Forelimb muscle (tissue), 1 donor: ENCODE measurements around the gene SNTB2. TPM values are rescaled to one million over a fixed set of nuclear protein-coding genes. Genes with fewer than 3 reads are reported as not detected.
"Not testable (repeated sequence)": the region's sequence is repeated elsewhere in the genome, so short reads cannot be mapped to it uniquely, and the experiment has no call there.

Source experiments
- DNase-seq: peaks from one replicate; pipeline ENCODE4 v3.0.0-alpha.2; 2013; ENCODE audit warnings: low read depth
- polyA plus RNA-seq: library from polyadenylated mRNA; unstranded; fragments of 120-200 nt; gene quantifications from one replicate; pipeline ENCODE4 v1.2.1, GENCODE V29; 2013; ENCODE audit not compliant: insufficient read length

Gene SNTB2
- polyA plus RNA-seq, 1 donor = 13.4 TPM

DNA sequence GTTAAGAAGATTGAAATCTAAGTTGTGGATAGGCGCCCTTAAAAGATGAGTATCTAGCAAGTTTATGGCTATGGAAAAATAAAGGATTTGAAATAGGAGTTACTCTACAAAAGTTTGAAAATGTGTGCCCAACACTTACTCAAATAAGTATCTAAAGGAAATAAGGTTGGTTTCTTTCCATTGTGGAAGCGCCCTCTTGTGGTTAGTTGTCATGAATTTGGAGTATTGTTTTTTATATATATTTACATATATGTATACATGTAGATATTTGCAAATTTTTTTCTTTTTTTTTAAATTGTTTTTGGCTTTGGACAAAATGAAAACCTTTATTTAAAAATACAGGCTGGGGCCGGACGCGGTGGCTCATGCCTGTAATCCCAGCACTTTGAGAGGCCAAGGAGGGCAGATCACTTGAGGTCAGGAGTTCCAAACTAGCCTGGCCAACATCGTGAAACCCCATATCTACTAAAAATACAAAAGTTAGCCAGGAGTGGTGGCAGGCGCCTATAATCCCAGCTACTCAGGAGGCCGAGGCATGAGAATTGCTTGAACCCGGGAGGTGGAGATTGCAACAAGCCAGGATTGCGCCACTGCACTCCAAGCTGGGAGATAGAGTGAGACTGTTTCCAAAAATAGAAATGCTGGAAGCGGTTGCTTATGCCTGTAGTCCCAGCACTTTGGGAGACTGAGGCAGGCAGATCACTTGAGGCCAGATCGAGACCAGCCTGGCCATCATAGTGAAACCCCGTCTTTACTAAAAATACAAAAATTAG is 100.2 kb downstream of the SNTB2 start:
- DNase-seq = peak; percentile 66

DNA sequence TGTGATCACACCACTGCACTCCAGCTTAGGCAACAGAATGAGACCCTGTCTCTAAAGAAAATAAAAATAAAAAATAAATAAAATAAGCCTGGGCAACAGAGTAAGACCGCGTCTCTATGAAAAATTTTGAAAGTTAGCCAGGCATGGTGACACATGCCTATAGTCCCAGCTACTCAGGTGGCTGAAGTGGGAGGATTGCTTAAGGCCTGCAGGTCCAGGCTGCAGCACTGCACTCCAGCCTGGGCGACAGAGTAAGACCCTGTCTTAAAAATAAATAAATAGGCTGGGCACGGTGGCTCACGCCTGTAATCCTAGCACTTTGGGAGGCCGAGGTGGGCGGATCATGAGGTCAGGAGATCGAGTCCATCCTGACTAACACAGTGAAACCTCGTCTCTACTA is 104.7 kb downstream of the SNTB2 start:
- DNase-seq = not testable (repeated sequence)

DNA sequence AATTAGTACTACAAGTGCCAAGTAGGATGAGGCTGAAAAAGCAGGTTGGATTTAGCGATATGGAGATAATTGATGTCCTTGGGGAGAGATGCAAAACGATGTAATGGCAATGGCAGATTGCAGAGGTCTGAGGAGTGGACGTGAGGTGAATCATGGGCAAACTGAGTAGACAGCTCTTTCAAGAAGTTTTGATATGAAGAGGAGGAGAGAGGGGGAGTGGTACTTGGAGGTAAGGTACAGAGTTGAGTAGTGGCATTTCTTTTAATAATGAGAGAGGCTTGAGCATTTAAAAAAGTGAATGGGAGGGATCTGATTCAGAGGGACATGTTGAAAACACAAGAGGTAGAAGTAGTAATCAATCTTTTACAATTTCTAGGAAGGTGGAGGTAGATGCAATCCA is 106.4 kb downstream of the SNTB2 start:
- no peak for DNase-seq

GRCh38 chr16:69294051-69294450 is 107.1 kb downstream of the SNTB2 start:
- DNase-seq = no peak

DNA sequence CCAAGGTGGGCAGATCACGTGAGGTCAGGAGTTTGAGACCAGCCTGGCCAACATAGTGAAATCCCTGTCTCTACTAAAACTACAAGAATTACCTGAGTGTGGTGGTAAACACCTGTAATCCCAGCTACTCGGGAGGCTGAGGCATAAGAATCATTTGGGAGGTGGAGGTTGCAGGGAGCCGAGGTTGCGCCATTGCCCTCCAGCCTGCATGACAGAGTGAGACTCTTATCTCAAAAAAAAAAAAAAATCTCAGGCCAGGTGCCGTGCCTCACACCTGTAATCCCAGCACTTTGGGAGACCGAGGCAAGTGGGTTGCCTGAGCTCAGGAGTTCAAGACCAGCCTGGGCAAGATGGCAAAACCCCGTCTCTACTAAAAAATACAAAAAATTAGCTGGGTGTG is 109.8 kb downstream of the SNTB2 start:
- not testable (repeated sequence) for DNase-seq

GRCh38 chr16:69298261-69298660 is 111.3 kb downstream of the SNTB2 start:
- no peak for DNase-seq

DNA sequence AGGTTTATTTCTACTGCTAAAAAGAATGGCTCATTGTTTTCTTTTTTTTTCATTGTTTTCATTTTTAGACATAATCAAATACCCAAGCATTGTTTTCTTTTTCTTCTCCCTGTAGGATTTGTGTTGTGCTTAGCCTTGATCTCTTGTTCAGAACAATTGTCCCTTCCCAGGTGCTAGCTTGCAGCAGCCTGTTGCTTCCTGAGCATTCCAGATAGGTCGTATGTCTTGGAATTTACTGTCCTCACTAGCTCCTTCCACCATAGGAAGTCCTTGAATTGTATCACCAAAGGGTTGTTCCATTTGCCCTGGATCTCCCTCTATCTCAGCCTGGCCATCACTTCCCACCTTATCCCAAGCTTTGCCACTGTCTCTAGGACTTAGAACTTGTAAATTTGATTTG is 114.2 kb downstream of the SNTB2 start:
- DNase-seq = no peak

DNA sequence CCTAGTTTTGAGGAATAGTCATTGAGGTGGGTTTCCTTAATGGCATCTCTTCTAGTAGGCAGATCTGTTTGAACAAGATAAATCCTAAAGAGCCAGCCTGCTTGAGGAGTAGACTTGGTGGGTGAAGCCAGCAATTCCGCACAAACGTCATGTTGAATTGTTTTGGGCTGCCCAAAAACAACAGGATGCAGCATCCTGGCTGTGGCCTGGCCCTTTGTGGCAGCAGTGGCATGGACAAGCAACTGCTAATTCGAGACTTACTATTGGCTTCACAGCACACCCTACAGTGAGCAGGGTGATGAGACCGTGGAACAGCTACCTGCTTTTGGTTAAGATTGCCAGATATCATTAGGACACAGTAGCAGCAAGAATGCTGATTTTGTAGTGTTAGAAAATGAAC is 114.9 kb downstream of the SNTB2 start:
- DNase-seq = no peak

GRCh38 chr16:69302301-69302700 is 115.3 kb downstream of the SNTB2 start:
- no peak for DNase-seq

DNA sequence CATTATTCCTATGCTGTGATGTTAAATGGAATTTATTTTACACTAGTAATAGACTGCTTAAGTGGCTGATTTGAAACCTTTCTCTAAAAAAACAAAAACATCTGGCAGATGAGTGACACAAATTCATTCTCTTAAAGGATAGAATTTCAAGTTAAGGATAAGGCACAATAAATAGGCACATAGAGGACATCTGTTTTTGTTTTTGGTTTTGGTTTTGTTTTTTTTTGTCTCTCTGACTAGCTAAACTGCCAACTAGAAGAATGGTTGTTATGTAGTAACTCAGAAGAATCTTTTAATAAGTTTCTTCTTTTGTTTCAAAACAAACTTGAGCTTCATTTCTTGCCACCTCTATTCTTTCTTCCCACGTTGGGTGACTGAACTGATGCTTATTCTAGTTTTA is 119.1 kb downstream of the SNTB2 start:
- DNase-seq = no peak

DNA sequence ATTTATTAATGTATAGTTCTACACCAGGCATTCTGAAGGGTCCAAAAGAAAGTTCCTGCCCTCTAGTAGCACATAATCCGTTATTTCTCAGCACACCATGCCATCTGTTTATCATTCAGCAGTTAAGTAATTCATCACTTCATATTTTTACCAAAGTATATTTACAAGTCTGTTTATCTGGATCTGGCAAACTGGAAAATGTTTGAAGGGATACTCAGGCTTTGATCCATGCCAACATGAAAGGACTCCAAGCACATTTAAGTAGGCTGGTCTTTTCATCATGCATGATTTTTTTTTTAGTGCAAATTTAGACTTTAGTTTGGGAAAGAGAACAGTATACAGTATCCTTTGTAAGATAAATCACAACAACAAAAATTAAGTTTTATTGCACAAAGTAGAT is 120.1 kb downstream of the SNTB2 start:
- no peak for DNase-seq

GRCh38 chr16:69307856-69308255 is 120.9 kb downstream of the SNTB2 start:
- no peak for DNase-seq

GRCh38 chr16:69309316-69309715 is 122.4 kb downstream of the SNTB2 start:
- no peak for DNase-seq

GRCh38 chr16:69310653-69311532 is 123.9 kb downstream of the SNTB2 start, which contains the start of gene VPS4A:
TSS of gene VPS4A (plus strand) at chr16:69311350. CDS start at chr16:69311512, 162 bp downstream.
- peak; percentile 79 for DNase-seq

DNA sequence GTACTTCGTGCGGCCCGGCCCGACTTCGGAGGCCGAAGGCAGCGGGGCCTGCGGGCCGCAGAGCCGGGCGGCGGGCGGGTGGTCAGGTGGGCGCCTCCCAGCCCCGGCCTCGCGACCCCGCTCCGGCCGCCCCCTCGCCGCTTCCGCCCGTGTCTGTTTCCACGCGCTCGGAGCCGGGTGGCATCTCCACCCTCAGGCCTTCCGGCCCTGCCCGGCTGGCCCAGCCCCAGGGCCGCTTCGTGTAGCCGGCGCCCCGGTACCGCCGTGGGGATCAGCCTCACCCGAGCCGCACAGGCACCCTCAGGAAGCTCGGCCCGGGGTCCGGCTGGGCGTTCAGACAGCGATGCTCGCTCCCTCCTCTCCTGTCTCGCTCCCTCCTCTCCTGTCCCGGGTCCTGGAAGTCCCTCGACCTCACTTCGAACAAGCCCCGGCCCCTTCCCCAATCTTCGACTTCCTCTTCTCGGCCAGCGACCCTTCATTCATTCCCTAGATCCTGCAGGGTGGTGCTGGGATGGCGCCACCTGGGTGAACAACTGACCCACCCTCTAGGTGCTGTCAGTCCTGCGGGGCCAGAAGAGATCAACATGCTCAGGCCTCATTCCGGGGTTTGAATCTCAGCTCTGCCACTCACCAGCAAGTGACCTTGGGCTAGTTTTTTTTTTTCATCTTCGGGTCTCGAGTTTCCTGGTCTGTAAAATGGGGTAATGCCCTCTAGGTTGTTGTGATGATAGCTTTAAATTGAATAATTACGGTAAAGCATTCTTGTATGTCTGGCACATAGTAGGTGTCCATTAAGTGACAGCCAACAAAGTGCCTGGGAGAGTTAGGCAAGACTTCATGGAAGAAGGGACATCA is 124.8 kb downstream of the SNTB2 start:
- no peak for DNase-seq

- no peak for DNase-seq
These were observed 126.5 kb downstream of the SNTB2 start for GRCh38 chr16:69313469-69313868.

DNA sequence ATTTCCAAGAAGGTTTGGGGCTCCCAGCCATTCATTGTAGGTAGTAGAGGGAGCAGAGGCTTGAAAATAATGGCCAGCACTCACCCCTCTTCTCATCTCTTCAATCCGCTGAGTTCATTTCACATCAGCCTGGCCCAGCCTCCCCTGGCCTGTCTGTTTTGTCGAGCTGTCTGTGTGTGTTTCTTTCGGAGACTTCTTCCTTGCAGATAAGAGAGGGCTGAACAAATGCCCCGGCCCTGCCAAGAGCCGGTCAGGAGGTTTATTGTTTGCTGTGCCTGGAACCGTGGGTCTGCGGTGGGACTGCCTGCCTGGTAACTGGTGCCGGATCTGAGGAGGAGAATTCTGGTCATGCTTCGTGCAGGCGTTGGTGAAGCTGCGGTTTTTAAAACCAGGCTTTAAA is 127.6 kb downstream of the SNTB2 start:
- no peak for DNase-seq

GRCh38 chr16:69315486-69316311 is 128.7 kb downstream of the SNTB2 start:
- DNase-seq = no peak

DNA sequence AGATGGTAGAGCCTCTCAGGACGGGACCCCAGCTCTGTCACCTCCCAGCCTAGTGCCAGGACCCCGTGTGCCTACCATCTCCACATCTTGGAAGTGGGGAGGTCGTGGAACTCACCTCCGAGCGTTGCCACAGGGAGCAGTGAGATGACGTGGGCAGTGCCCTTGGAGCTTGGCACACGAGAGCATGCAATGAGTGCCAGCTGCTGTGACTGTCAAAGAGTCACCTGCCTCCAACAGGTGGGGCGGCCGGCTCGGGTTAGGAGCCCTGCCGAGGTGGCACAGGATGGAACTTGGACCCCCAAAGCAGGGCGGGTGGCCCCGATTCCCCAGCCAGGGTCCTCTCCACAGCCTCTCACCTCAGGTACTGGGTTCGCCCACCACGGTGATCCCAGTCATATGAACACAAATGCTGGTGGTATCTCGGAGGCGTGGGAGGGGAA is 129.7 kb downstream of the SNTB2 start:
- DNase-seq = no peak

DNA sequence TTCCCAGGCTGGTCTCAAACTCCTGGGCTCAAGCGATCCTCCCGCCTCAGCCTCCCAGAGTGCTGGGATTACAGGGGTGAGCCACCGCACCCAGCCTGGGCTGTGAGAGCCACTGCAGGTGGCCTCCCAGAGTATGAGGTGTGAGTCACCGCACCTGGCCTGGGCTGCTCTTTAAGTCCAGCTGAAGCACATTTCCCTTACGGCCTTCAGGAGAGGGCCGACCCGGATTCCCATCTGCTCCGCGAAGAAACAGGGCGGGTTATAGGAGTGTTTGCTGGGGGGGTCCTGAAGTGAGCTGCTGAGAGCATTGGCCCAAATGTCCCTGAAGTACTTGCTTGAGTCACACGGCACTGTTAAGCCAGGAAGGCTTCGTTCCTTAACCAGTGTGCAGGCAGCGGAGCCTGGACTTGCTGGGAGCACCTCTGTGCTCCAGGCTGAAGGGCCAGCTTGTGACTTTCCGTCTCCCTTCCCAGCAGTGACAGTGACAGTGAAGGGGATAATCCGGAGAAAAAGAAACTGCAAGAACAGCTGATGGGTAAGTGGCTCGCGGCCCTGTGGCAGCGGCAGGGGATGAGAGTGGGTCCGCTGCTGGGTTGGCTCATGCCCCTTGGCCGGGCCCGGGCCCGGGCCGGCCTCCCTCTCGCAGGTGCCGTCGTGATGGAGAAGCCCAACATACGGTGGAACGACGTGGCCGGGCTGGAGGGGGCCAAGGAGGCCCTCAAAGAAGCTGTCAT is 131.4 kb downstream of the SNTB2 start:
- DNase-seq = no peak
